Measurements from ENCODE around the gene GPR35.
"Not testable (repeated sequence)": the region's sequence is repeated elsewhere in the genome, so short reads cannot be mapped to it uniquely, and the experiment has no call there.

GPR35 gene

GRCh38 chr2:240603081-240603835 lies 22.0 kb upstream of the GPR35 start:
- DNase-seq (ENCODE audit: low spot score): no peak

GRCh38 chr2:240603846-240604245 lies 21.4 kb upstream of the GPR35 start:
- DNase-seq (ENCODE audit: low spot score): no peak

GRCh38 chr2:240604291-240604938 lies 20.9 kb upstream of the GPR35 start:
- DNase-seq (ENCODE audit: low spot score): peak; percentile 82

GRCh38 chr2:240604939-240605716 lies 20.2 kb upstream of the GPR35 start:
- no peak for DNase-seq (ENCODE audit: low spot score)

- DNase-seq (ENCODE audit: low spot score): no peak
These were observed 19.2 kb upstream of the GPR35 start for GRCh38 chr2:240605867-240606743.

- DNase-seq (ENCODE audit: low spot score): no peak
These were observed 13.6 kb upstream of the GPR35 start for GRCh38 chr2:240611601-240612210.

- no peak for DNase-seq (ENCODE audit: low spot score)
These were observed 11.5 kb upstream of the GPR35 start for GRCh38 chr2:240613781-240614180.

GRCh38 chr2:240614391-240614790 lies 10.9 kb upstream of the GPR35 start:
- no peak for DNase-seq (ENCODE audit: low spot score)

GRCh38 chr2:240615396-240615795 lies 9.9 kb upstream of the GPR35 start:
- DNase-seq (ENCODE audit: low spot score): no peak

GRCh38 chr2:240615820-240616547 lies 9.3 kb upstream of the GPR35 start:
- DNase-seq (ENCODE audit: low spot score): no peak

- not testable (repeated sequence) for DNase-seq (ENCODE audit: low spot score)
These were observed 8.2 kb upstream of the GPR35 start for GRCh38 chr2:240616860-240617666.

- DNase-seq (ENCODE audit: low spot score): no peak
These were observed 6.5 kb upstream of the GPR35 start for GRCh38 chr2:240618776-240619175.

- no peak for DNase-seq (ENCODE audit: low spot score)
These were observed 5.7 kb upstream of the GPR35 start for GRCh38 chr2:240619506-240620148.

GRCh38 chr2:240620149-240620731 lies 5.0 kb upstream of the GPR35 start:
- no peak for DNase-seq (ENCODE audit: low spot score)

- DNase-seq (ENCODE audit: low spot score): no peak
These were observed 4.4 kb upstream of the GPR35 start for GRCh38 chr2:240620859-240621258.

GRCh38 chr2:240622060-240622411 lies 3.2 kb upstream of the GPR35 start:
- DNase-seq (ENCODE audit: low spot score): no peak

GRCh38 chr2:240622531-240623235 lies 2.6 kb upstream of the GPR35 start:
- DNase-seq (ENCODE audit: low spot score): peak; percentile 17

- DNase-seq (ENCODE audit: low spot score): no peak
These were observed 1.7 kb upstream of the GPR35 start for GRCh38 chr2:240623531-240624010.

Data from kidney capillary endothelial cell (primary cell).